PFSK-1 (cell line): ENCODE measurements around the gene CXCR6.

Source experiments
- POLR2AphosphoS5 ChIP-seq: IDR thresholded peaks from 2 replicates; pipeline ENCODE4 v1.6.1; 2012; ENCODE audit warnings: low read depth, mild to moderate bottlenecking, control low read depth, low read length, moderate library complexity
- REST ChIP-seq, 2 experiments: IDR thresholded peaks; 2 replicates each; pipeline versions ENCODE4 v1.6.1 to v1.8.0; 2011 to 2012; ENCODE audit warnings: low read depth in 2 of 2, low read length in 2 of 2, control low read depth in 1 of 2, inconsistent platforms in 1 of 2, mild to moderate bottlenecking in 1 of 2, moderate library complexity in 1 of 2; ENCODE audit not compliant: insufficient read depth in 1 of 2
- TAF1 ChIP-seq: IDR thresholded peaks from 2 replicates; pipeline ENCODE4 v1.6.1; 2012; ENCODE audit warnings: low read length, control low read depth, borderline replicate concordance; ENCODE audit not compliant: insufficient read depth

DNA sequence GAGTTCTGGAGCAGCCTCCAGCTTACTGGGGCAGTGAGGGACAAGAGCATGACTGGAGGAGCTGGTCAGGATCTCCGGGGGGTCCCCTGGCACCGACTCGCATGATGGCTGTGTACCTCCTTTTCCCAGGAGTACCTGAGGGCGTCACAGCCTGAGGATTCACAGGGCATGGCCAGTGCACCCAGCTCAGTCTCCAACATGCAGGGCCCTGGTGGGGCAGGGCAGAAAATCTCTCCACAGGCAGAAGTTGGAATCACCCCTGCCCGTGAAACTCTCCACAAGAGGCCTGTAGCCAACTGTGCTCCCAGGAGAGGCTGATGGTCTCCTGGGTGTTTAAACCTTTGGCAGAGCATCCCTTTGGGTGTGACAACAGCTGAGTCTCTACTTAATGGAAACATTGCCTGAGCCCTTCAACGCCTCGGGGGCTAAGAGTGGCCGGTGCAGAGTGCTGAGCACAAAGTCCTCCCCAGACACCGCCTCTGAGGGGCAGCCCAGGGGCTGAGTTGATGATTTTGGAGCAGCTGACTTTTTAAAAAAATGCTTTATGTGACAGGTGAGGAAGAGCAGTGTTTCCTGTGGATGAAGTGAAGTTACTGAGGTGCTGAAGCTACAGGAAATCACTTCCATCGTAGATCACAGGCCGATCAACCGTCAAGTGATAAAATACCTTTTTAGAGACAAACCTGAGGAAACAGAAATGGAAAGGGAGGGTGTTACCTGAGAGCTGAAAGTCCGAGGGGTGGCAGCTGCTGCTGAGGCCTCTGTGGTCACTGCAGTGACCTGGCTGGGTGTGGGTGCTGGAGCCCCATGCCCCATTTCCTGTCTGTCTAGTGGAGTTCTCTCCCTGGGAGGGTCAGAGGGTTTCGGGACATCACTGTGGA is 21.9 kb upstream of the CXCR6 start:
- TF ChIP-seq TAF1 (no peak), REST (IDR thresholded peaks at IDR 0.05; ENCODE audit: insufficient read depth in 1 of 2, low read depth in 2 of 2, low read length in 2 of 2) (no peak), POLR2AphosphoS5 (no peak)
